Ovary (tissue), 9 donors: ENCODE data around the gene ZSCAN22. TPM values are rescaled to one million over a fixed set of nuclear protein-coding genes. Genes with fewer than 3 reads are reported as not detected.
"Not testable (repeated sequence)": the region's sequence is repeated elsewhere in the genome, so short reads cannot be mapped to it uniquely, and the experiment has no call there.

Source experiments
- DNase-seq, 5 donors: peaks; one replicate each; pipeline ENCODE4 v3.0.0-alpha.2; 2019 to 2020
- H3K27ac ChIP-seq, 2 donors: fragments of 200-600 bp; one replicate each; pipeline versions ENCODE4 v1.5.1 to v1.8.0; 2019 to 2022
- H3K27me3 ChIP-seq: fragments of 200-600 bp; one replicate; pipeline ENCODE4 v1.8.0; 2022
- H3K36me3 ChIP-seq: fragments of 200-600 bp; sonication (generic); one replicate; pipeline ENCODE4 v1.5.1; 2019
- H3K4me1 ChIP-seq: one replicate; pipeline ENCODE4 v1.8.1; 2013; ENCODE audit warnings: mild to moderate bottlenecking, moderate library complexity; ENCODE audit not compliant: insufficient read depth
- H3K4me3 ChIP-seq: fragments of 200-600 bp; sonication (generic); one replicate; pipeline ENCODE4 v1.5.1; 2017
- H3K9me3 ChIP-seq, 2 donors: fragments of 200-600 bp in 1 of 2; sonication (generic) in 1 of 2; one replicate each; pipeline versions ENCODE4 v1.5.1 to v1.8.1; 2013 to 2019; ENCODE audit warnings: mild to moderate bottlenecking in 1 of 2, moderate library complexity in 1 of 2
- EP300 ChIP-seq: sonication (generic); formaldehyde crosslinking; IDR thresholded peaks from one replicate; pipeline ENCODE4 v1.6.1; 2017; ENCODE audit warnings: antibody characterized with exemption
- POLR2A ChIP-seq: fragments of 450-650 bp; IDR thresholded peaks from one replicate; pipeline ENCODE4 v1.6.1; 2017; ENCODE audit warnings: antibody characterized with exemption, mild to moderate bottlenecking, moderate library complexity
- WGBS, 3 donors: extraction: QIAGEN DNeasy Blood & Tissue Kit in 1 of 3; methylation state at CpG; one replicate each; pipeline versions ENCODE4 v1.1.5 to v1.1.7; 2013 to 2017; 5-methylcytosine and 5-hydroxymethylcytosine counted together
- intact Hi-C, 4 donors: fragments of 100-400 bp; cut with DNase I; formaldehyde crosslinking; loops; one replicate each; pipeline versions ENCODE4 v1.11.0 to v1.15.1; 2022 to 2023
- polyA plus RNA-seq, 2 donors: library from polyadenylated mRNA; stranded (reverse); fragments of 200-250 nt in 1 of 2; fragments of 350-450 nt in 1 of 2; fragmentation: Illumina TruSeq in 1 of 2; extraction: RNeasy Lipid Tissue Mini Kit (QIAGEN cat#74804) in 1 of 2; gene quantifications; one replicate each; pipeline ENCODE4 v1.2.3, GENCODE V29; 2013 to 2014
- total RNA-seq, 7 donors: library from RNA; depleted of rRNA in 2 of 7; stranded (reverse); fragments of >200 nt in 2 of 7; fragmentation: NEBNext Ultra II Directional in 3 of 7; extraction: Animal tissue kit (Norgen Biotek cat#: 25700) in 3 of 7; gene quantifications; one replicate each; pipeline versions ENCODE4 v1.1.0 to v1.2.4, GENCODE V29; 2016 to 2023
- TF ChIP-seq, protein P1 (sequence below), 3 donors: fragments of 450-650 bp in 2 of 3; fragments of 200-600 bp in 1 of 3; IDR thresholded peaks; one replicate each; pipeline versions ENCODE4 v1.5.1 to v1.8.0; 2016 to 2022; ENCODE audit warnings: antibody characterized with exemption in 3 of 3, mild to moderate bottlenecking in 1 of 3
- donor health status: DM: no; HTN: no; CAD: no; lungs with moderate emphysema.
- donor health status: DM: no; HTN: no; CAD: no.
- donor health status: Bipolar disorder and iron deficiency.
- donor health status: DM: yes; HTN: yes; CAD: no.
- donor health status: DM: no; HTN: no; CAD: no.
- donor health status: DM: yes; HTN: yes; CAD: no.

The ZSCAN22 gene
- total and polyA plus RNA-seq, 9 donors, result 1.1 to 6.1 (median 4.1) TPM

DNA sequence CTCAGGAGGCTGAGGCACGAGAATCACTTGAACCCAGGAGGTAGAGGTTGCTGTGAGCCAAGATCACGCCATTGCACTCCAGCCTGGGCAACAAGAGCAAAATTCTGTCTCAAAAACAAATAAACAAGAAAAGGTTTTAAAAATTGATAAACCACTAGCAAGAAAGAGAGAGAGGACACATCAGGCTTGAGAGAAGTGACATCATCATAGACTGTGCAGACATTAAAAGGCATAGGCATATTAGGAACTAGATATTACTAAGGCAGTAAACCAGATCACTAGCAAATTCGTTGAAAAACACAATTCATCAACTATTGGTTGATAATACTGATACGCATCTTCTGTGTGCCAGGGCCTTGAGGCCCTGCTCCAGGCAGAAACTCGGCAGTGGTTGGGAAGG, 18.8 kb downstream of the ZSCAN22 start:
- no peak overlapping the region for H3K4me3 ChIP-seq
- no peak overlapping the region for H3K27ac ChIP-seq
- no peaks in the 10 kb centered on the region for H3K36me3 ChIP-seq
- H3K27me3 ChIP-seq, result no peaks in the 10 kb centered on the region
- DNase-seq, result no peak
- no peaks in the 10 kb centered on the region for H3K4me1 ChIP-seq
- intact Hi-C loops, result no loop called here
- 63 to 76% (median 75%) methylated on average over 5 of the region's 5 CpGs for WGBS, 3 donors
- TF ChIP-seq, protein P1, sequence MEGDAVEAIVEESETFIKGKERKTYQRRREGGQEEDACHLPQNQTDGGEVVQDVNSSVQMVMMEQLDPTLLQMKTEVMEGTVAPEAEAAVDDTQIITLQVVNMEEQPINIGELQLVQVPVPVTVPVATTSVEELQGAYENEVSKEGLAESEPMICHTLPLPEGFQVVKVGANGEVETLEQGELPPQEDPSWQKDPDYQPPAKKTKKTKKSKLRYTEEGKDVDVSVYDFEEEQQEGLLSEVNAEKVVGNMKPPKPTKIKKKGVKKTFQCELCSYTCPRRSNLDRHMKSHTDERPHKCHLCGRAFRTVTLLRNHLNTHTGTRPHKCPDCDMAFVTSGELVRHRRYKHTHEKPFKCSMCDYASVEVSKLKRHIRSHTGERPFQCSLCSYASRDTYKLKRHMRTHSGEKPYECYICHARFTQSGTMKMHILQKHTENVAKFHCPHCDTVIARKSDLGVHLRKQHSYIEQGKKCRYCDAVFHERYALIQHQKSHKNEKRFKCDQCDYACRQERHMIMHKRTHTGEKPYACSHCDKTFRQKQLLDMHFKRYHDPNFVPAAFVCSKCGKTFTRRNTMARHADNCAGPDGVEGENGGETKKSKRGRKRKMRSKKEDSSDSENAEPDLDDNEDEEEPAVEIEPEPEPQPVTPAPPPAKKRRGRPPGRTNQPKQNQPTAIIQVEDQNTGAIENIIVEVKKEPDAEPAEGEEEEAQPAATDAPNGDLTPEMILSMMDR (IDR thresholded peaks at IDR 0.05), result no peak
- TF ChIP-seq POLR2A (no peak), EP300 (no peak)
- no peaks in the 10 kb centered on the region for H3K9me3 ChIP-seq

DNA sequence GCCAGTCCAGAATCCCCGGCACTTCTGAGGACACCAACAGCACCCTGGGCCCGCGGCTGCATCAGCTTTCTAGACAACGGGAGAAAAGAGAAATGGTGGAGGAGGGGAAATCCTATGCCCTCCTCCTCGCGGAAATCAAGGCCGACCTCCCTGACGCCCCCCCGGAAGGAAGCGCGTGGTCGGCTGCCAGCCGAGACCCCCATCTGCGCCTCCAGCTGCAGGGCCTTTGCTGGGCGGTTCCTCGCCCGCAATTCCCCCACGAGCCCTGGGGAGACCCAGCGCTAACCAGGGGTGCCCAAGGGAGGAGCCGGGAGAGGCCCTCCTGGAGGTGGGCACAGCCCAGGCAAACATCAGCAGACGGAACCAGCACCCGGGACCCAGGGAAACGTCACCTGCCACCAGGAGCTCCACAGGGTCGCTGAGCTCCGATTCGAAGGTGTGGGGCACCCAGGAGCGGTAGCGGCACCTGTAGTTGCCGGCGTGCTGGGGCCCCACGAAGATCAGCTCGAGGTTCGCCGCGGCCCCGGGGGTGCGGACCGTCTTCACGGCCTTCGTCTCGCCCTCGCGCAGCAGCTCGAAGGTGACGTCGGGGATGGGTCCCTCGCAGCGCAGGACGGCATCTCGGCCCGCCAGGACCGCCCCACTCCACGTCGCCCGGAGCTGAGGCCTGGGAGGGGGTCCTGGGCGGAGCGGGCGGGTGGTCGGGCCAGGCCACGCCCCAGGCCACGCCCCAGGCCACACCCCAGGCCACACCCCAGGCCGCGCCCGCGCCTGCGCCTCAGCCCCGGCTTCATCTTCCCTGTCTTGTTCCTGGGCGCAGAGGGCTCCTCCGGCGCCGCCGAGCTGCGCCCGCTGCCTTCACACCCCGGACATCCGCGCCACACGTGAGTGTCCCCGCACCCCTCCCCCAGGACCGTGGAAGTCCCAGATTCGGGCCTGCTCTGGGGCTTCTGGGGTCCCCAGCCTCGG, 20.5 kb downstream of the ZSCAN22 start:
- intact Hi-C loops, result no loop called here
- no peaks in the 10 kb centered on the region for H3K27me3 ChIP-seq
- peak in 1 of 5 donors; percentile 22 for DNase-seq
- no peaks in the 10 kb centered on the region for H3K9me3 ChIP-seq
- no peak overlapping the region for H3K27ac ChIP-seq
- no peak for TF ChIP-seq EP300
- TF ChIP-seq POLR2A, result no peak
- H3K36me3 ChIP-seq, result no peaks in the 10 kb centered on the region
- no peaks in the 10 kb centered on the region for H3K4me1 ChIP-seq
- 1% methylated on average over 73 to 82 of the region's 82 CpGs for WGBS, 3 donors
- H3K4me3 ChIP-seq, result peak overlapping the region; percentile 52

DNA sequence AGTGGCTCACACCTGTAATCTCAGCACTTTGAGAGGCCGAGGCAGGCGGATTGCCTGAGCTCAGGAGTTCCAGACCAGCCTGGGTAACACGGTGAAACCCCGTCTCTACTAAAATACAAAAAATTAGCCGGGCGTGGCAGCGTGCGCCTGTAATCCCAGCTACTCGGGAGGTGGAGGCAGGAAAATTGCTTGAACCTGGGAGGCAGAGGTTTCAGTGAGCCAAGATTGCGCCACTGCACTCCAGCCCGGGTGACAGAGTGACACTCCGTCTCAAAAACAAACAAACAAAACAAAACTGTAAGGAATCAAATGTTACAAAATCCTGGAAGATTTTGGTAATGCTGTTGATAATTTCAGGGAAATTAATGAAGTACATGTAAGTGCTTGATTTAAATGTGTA, 21.3 kb downstream of the ZSCAN22 start:
- DNase-seq, intact Hi-C loops, H3K27me3 ChIP-seq, H3K9me3 ChIP-seq, H3K36me3 ChIP-seq, H3K27ac ChIP-seq, H3K4me1 ChIP-seq: not testable (repeated sequence)
- 25 to 30% (median 26%) methylated on average over 12 of the region's 12 CpGs for WGBS, 3 donors
- H3K4me3 ChIP-seq, result peak overlapping the region; percentile 52

DNA sequence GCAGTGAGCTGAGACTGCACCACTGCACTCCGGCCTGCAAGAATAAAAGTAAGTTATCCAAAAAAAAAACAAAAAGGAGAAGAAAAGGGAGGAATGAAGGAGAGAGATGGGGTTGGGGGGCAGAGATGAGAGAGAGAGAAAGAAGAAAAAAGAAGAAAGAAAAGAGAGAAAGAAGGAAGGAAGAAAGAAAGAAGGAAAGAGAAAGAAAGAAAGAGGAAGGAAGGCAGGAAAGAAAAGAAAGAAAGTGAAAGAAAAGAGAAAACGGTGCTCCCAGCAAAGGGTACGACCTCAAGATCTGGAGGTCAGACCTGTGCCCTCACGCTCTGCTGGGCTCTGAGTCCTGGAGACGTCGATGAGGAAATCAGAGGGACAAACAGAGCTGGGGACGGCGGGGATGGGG, 22.8 kb downstream of the ZSCAN22 start:
- Histone ChIP-seq H3K27me3 (no peaks in the 10 kb centered on the region), H3K9me3 (no peaks in the 10 kb centered on the region), H3K36me3 (no peaks in the 10 kb centered on the region), H3K27ac (no peak overlapping the region), H3K4me1 (no peaks in the 10 kb centered on the region), H3K4me3 (no peak overlapping the region)
- TF ChIP-seq, protein P1 (IDR thresholded peaks at IDR 0.05), result no peak
- no peak for TF ChIP-seq EP300
- TF ChIP-seq POLR2A, result no peak
- WGBS, 3 donors, result 37 to 54% (median 53%) methylated on average over 8 of the region's 8 CpGs
- intact Hi-C loops, result no loop called here
- no peak for DNase-seq

DNA sequence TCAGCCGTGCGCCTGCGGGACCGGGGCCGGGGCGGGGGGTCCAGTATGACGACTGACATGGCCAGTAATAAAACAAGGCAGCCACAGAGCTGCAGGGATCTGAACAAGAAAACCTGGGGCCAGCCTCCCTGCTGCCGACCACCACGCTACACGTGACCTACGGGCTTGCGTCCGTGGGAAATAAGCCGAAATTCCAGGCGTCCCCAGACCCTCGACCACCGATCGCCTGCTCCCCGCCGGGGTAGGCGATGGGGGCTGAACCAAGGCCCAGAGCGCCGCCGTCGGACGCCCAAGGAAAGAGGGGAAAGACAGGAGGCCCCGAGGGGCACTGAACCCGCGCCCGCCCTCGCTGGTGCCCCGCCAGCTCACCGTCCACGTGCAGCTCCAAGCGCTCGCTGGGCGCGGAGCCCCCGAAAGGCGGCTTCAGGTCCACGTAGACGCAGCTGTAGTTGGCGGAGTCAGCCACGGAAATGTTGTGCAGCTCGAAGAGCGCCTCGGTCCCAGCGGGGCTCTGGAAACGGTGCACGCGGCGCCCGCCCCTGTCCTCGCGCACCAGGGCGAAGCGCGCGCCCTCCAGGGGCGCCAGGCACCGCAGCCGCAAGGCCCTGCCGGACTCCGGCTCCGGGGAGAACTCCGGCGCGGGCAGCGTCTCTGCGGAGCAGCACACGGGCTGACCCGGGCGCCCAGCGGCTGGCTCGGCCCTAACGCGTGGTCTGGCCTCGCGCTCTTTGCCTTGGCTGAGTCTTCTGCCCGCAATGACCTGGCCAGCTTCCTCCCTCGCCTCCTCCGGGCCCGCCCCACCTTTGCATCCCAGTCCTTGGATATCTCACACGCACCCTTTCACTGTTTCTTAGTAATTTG, 23.4 kb downstream of the ZSCAN22 start:
- no peak overlapping the region for H3K27ac ChIP-seq

More for the DNA sequence above, 23.4 kb downstream of the ZSCAN22 start:
- no peaks in the 10 kb centered on the region for H3K4me1 ChIP-seq
- TF ChIP-seq POLR2A, result no peak
- TF ChIP-seq EP300, result no peak
- TF ChIP-seq, protein P1 (IDR thresholded peaks at IDR 0.05), result no peak
- no peaks in the 10 kb centered on the region for H3K36me3 ChIP-seq
- WGBS, 3 donors, result 16 to 35% (median 25%) methylated on average over 67 to 84 of the region's 84 CpGs
- DNase-seq, result peak in 2 of 5 donors; percentile 20 to 34
- no peaks in the 10 kb centered on the region for H3K9me3 ChIP-seq
- intact Hi-C loops, result no loop called here
- H3K4me3 ChIP-seq, result no peak overlapping the region
- no peaks in the 10 kb centered on the region for H3K27me3 ChIP-seq
